Hematopoietic multipotent progenitor cell (in vitro differentiated cells): ENCODE data around the gene CCSER1. TPM values are rescaled to one million over a fixed set of nuclear protein-coding genes. Genes with fewer than 3 reads are reported as not detected.
"Not testable (repeated sequence)": the region's sequence is repeated elsewhere in the genome, so short reads cannot be mapped to it uniquely, and the experiment has no call there.

Experiments
- DNase-seq, 3 donors: peaks; one replicate each; pipeline ENCODE4 v3.0.0-alpha.2; 2011 to 2015; ENCODE audit warnings: low read depth in 2 of 3, low spot score in 2 of 3
- total RNA-seq: library from RNA; depleted of rRNA; stranded (reverse); fragments of >200 nt; gene quantifications from one replicate; pipeline ENCODE4 v1.2.3, GENCODE V29; 2012

CCSER1 gene
- total RNA-seq, 1 donor: 15.3 TPM

DNA sequence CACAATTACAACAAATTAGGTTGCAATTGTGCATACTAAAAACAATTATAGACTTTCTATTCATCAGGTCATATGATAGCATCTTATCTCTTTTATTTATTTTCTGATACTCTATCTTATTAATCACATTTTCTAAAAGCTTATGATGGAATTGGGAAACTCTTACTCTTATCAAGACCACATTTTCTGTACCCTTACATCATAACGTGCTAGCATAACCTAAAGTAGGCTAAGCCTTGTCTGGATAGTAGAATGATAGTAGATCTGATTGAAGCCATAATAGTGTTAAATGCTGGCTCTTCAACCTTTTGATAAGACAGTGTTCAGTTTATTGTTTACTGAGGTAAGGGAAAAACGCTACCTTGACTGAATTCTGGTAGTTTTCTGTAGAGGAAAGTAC lies 294.0 kb downstream of the CCSER1 start:
- DNase-seq: no peak

DNA sequence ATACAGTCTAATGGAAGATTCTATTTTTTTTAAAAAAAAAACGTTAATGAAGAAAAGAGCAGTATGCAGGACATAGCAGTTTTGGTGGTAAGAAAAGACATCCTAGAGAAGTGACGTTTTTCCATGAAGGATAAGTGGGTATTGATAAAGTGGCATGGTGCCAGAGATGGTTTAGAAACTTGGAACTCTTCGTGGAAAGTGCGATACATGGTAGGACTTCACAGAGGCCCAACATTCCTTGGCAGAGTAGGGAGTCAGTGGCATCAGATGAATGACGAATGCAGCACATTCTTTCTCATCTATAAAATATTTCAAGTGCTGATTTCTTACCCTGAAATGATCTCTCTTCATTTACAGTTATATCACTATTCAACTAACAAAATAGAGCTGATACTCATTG lies 298.7 kb downstream of the CCSER1 start:
- no peak for DNase-seq

DNA sequence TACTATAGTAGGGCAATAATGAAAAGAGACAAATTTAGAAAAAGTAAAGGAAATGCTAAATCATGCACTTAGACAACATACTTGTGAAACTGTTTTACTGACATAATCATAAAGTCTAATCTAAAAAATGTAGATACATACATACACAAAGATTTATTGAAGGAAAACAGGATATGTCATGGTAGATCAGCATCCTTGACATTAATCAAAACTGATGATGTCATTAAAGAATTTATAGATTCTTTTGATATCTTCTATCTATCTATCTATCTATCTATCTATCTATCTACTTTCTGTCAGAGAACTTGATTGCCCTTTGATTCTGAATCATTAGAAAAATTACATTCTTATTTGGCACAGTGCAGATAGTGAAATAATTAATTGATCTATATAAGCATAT lies 311.3 kb downstream of the CCSER1 start:
- DNase-seq: no peak

- DNase-seq: no peak
These were observed 314.6 kb downstream of the CCSER1 start for GRCh38 chr4:90441770-90442169.

DNA sequence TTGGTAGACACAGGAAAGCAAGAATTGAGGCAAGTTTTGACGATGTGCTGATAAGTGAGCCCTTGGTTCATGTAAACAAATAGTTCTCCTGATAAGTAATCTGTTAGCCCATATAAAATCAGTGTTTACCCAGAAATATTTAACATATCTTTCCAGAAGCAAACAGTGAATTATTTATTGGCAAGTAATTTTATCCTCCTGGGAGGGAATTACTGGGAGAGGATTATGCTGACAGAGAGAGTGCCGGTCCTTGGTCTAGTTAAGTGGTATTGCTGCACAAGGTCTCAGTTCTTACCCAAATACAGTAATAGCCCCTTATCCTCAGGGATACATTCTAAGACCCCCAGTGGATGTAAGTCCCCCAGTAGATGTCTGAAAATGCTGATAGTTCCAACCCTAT lies 315.4 kb downstream of the CCSER1 start:
- no peak for DNase-seq

GRCh38 chr4:90443231-90443630 lies 316.0 kb downstream of the CCSER1 start:
- DNase-seq: no peak

- no peak for DNase-seq
These were observed 317.7 kb downstream of the CCSER1 start for GRCh38 chr4:90444904-90445303.

DNA sequence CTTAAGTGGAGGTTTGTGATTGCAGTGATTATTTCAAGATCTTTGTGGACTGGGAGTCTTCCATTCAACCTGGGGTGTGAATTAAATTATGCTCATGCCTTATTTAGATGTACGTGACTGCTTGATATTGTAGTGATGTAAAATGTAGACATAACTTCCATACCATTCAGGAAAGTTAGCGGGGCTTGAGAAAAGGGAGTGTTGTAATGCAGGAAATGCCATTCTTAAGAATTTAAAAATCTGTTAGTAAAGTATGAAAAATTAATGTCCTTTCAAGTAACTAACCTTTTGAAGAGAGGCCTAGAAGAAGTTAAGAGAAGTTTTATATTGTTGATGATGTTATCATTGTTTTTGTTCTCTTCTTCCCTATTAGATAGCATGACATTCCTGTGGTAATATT lies 318.2 kb downstream of the CCSER1 start:
- DNase-seq: no peak

DNA sequence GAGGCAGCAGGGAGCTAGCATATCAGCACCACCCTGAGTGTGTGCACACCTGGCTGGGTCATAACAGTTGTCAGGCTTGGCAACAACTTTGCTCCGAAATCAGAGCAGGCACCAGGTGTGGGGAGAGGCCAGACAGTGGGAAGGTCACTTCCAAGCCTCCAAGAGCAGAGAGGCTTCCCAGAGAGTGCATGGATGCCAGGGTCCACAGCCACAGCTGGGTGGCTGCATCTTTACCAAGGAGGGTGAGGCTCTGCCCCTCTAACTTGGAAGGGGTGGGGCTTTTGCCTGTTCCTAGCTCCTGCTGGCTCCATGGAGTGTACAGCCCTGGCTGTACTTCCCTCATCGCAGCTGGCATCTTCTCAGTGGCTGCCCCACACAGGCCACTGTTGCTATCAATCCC lies 322.4 kb downstream of the CCSER1 start:
- no peak for DNase-seq

DNA sequence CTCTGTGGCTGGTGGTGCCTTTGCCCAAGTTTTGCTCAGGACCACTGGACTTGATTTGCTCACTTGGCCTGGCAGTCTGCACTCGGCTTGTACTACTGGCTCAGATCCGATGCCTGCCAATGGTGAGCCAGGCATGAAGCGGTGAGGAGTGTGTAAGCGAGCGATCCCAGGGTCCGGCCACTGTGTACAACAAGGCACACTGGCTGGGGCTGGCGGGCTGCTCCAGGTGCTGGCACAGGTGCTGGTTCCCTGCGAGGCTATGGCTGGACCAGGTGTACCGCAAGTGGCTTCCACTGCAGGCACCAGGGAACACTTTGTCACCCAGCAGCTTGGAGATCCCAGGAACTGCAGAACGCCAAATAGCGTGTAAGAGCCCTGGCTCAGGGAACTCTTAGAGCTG lies 329.7 kb downstream of the CCSER1 start:
- DNase-seq: no peak

- DNase-seq: no peak
These were observed 330.6 kb downstream of the CCSER1 start for GRCh38 chr4:90457817-90458216.

- no peak for DNase-seq
These were observed 331.4 kb downstream of the CCSER1 start for GRCh38 chr4:90458576-90458975.

DNA sequence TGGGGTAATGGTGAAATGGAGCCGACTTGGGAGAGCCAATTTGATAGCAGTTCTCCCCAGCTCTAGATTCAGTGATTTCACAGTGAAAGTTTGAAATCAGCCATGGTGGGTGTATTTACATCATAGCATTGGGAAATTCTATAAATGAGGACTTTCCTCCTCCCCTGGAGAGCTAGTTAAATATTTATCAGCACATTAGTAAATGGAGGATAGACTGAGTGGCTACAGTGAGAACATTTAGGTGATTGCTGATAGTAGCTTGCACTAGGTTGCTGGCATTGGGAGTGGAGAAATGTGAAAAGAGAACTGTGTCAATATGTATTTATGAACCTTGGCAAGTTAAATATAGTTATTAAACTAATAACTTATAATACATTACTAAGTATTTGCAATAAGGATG lies 347.3 kb downstream of the CCSER1 start:
- no peak for DNase-seq

- no peak for DNase-seq
These were observed 348.8 kb downstream of the CCSER1 start for GRCh38 chr4:90476019-90476418.

GRCh38 chr4:90476586-90476985 lies 349.4 kb downstream of the CCSER1 start:
- DNase-seq: no peak

DNA sequence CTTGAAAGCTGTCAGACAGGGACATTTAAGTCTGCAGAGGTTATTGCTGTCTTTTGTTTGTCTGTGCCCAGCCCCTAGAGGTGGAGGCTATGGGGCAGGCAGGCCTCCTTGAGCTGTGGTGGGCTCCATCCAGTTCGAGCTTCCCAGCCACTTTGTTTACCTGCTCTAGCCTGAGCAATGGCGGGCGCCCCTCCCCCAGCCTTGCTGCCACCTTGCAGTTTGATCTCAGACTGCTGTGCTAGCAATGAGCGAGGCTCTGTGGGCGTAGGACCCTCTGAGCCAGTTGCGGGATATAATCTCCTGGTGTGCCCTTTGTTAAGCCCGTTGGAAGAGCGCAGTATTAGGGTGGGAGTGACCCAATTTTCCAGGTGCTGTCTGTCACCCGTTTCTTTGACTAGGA lies 357.7 kb downstream of the CCSER1 start:
- DNase-seq: not testable (repeated sequence)

GRCh38 chr4:90486346-90486745 lies 359.2 kb downstream of the CCSER1 start:
- no peak for DNase-seq

GRCh38 chr4:90495211-90495610 lies 368.0 kb downstream of the CCSER1 start:
- DNase-seq: no peak

DNA sequence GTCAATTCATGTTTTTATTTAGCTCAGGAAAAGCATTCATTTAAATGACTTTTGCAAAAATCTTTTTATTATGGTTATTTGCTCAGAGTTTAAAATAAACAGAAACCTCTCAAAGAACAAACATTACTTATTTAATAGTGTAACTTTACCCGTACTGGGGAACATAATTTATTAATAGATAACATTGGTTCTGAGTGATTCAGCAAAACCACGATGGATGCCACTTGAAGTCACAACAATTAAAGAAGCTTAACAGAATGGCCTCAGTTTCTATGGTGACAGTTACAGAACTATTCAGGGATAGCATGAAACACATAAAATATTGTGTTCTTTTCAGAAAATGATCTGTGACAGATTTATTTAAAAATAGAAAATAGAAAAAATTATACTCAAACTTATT lies 368.7 kb downstream of the CCSER1 start:
- DNase-seq: no peak

DNA sequence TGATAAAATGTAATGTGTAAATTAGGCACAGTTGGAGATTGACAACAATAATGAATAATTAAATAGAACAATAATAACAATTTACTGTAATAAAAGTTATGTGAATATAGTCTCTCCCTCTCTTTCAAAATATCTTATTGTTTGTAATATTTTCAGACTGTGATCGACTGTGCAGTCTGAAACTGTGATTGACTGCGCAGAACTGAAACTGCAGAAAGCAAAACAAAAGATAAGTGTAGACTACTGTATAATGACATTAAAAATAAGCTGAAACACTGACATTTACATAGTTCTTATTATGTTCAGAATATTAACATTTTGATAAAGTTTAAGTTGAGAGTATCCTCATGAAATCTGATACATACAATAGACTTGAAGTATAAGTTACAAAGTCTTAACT lies 371.0 kb downstream of the CCSER1 start:
- DNase-seq: no peak

GRCh38 chr4:90503677-90504076 lies 376.5 kb downstream of the CCSER1 start:
- DNase-seq: no peak

DNA sequence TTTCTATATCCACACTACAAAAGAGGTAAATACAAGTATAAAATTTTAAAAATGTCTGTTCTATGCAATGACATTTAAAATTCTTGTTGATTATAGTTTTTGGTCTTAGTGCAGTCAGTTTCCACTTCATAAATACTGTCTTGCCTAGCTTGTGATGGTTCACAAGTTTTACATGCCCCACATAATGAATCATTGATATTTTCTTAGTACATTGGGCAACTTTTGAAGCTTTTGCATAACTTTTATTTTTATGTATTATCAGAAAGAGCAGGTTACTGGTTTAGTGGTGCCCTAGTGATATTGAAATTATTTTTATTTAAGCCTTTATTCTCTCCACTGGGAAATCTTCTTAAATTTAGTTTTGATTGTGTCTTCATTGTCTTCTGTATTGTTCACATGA lies 388.0 kb downstream of the CCSER1 start:
- no peak for DNase-seq

DNA sequence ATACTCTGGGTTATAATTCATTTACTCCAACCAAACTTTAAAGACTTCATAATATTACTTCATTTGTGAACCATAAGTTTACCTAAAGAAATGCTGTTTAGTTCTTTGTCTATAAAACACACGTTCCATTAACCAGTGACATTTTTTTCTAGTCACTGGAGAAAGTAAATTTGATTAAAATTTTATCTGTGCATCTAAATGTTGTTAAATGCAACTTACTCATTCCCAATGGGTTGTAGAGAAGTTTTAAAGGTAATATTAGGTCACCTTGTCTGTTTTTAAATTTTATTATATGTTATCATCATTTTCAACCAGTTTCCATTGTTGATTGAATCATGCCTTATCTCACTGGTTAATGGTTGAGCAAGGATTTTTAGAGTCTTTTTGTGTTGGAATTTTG lies 401.4 kb downstream of the CCSER1 start:
- no peak for DNase-seq

DNA sequence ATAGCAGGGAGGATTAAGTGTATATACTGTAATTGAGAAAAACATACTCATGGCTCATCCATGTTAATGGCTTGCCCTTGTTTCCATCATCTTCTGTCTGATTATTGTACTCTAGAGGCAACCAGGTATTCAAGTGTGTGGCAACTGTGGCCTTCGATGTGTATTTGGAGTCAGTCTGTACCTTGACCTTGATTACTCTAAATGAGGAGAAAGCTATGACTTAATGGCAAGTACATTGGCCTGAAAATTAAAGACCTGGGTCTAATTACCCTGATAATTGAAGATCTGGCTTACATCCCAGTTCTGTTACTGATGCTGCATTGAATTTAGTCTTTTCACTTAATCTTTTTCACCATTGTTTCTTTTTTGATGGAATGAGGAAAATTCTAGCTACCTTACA lies 409.2 kb downstream of the CCSER1 start:
- no peak for DNase-seq
